IPS DF 4.7 (cell line): Measurements from ENCODE around the gene LMNTD1.

Source experiments
- DNase-seq: peaks from one replicate; pipeline ENCODE4 v3.0.0-alpha.2; 2013; ENCODE audit warnings: low spot score; ENCODE audit errors: extremely low read depth

The LMNTD1 gene

DNA sequence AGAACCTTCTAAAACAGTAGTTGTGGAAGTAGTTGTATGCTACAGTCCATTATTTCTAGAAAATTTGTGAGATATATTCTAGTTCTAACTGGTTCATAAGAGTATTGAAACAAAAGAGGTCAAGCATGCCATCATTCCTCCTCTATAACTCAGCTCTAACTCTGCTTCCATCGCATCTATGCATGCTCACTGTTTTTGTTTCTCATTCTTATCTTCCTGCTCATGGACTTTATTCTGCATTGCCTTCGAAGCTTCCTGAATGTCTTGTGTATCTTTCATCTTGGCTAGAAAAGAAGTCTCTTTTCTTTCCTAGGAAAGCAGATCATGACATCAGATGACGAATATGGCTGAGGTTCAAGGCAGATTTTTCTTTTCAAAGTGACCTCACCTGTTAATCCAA lies 402 bp downstream of the LMNTD1 start:
- no peak for DNase-seq

DNA sequence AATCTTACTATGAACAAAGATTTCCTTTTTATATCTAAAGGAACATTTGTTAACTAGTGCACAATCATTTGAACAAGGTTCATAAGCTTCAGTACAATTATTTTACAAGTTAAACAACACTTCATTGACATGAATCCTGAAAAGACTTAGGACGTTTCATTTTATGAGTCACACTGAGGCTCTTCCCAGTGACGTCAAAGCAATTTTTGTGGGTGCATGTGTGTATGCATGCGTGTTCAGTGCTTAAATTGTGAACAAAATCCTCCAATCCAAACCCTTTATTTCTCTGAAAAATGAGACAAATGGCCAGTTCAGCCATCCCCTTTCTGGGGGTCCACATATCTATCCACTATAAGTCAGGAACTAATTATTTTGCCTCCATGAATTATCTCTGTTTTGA lies 2.9 kb downstream of the LMNTD1 start:
- no peak for DNase-seq

- no peak for DNase-seq
These were observed 4.0 kb downstream of the LMNTD1 start for GRCh38 chr12:25549120-25549519.

GRCh38 chr12:25546318-25546717 lies 6.8 kb downstream of the LMNTD1 start:
- DNase-seq, result no peak

DNA sequence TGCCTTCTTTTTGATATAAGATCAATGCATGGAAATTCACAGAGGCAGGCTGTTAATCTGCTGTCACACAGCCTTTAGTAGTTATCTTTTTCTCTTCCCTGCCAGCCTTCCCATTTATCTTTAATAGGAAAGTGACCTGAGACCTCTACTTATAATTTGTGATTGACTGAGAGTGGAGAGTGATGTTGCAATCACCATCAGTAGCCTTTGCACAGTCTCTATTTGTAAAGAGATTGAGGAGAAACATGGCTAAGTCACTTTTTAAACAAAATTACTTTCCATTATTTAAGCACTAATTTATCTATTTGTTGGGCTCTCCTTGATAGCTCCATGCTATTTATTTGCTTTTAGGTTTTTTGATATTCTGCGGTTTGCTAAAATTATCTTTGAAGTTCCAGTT lies 19.9 kb downstream of the LMNTD1 start:
- no peak for DNase-seq

GRCh38 chr12:25531502-25532052 lies 21.5 kb downstream of the LMNTD1 start:
- DNase-seq, result no peak

DNA sequence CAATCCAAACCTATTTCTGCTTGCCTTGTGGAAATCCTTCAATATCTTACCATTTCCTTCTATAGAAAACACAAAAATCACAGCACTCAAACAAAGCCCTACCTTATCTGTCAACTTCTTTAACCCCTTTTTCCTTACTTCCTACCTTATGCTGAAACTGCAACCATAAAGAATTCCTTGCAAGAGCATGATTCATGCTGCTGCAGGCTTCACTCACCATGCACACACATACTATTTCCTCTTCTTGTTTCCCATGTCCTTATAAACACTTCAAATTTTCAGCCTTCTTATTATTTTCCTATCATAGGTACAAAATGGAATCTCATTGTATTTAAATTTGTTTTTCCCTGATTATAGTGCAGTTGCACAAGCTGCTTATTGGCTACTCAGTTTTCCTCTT lies 23.3 kb downstream of the LMNTD1 start:
- DNase-seq, result no peak

DNA sequence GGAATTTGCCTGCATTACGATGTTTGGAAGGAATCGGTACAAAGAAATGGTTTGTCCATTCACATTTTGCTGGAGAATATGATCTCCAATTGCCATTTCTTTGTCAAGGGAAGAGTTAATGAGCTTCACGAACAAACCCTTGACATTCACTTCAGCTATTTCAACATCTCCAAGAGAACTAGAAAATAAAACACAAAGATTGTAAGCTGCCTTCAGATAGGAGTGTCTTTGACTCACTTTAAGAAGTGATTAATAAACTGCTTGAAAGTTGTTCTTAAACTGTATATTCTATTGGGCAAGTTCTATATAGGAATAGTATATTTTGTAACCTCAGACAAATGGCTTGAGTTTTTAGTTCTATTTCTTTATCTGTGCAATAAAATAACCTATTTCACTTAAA lies 26.3 kb downstream of the LMNTD1 start:
- no peak for DNase-seq

DNA sequence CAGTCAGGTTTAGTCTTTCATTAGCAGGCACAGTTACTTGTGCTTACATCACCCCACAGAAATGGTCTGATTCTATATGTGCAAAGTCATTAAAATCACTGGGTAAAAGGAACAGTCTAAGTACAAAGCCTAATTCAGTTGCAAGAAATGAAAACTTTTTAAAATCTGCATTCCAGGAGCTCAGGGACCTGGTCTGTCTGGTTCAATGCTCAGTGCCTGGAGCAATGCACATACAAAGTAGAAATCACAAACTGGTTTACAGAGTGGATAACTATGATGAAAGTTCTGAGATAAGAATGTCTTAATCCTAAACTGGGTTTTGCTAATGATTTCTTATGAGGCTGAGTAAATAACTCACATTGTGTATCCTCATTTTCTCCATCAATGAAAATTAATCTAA lies 28.7 kb downstream of the LMNTD1 start:
- DNase-seq, result no peak

DNA sequence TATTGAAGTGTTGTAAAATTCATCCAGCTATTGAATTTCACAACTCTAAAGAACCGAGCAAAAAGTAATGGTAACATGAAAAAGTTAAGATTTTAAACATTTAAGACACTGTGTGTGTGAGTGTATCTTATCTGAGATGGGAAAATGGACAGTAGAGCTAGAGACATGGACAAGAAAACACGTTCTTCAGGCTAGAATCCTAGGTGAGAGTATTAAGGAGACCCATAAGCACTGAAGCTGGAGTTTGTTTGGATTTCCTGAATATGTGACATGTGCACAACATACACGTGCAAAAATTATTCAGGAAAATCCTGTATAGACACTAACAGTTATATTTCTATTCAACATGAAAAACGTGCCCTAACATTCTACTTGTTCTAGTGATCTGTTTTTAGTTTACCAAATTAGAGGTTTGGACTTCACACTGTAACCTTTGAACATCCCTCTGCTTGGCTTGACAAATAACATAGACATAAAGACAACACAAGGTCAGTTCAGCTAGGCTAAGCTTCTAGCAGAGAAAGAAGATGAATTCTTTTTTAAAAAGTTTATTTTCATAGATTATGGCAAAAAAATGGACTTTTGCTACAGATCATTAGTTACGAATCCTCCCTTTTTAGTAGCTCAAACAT lies 31.3 kb downstream of the LMNTD1 start:
- DNase-seq, result no peak

DNA sequence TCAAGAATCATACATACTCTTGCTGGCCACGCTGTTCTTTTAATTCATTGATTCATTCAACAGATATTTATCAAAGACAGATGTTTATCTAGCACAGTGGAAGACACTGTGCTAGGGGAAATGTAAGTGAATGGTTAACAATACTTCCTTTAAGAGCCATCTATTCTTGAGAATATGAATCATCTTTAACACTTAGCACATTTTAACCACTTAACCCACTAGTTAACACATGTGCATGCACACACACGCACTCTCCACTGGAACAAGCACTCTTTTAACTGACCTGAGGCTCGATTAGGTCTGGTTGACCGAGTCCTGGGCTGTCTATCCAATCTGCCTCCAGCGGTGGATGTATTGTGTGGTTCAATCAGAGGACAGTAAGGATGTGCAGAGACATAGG lies 34.6 kb downstream of the LMNTD1 start:
- DNase-seq, result no peak

GRCh38 chr12:25504744-25505143 lies 48.3 kb downstream of the LMNTD1 start:
- no peak for DNase-seq

- no peak for DNase-seq
These were observed 49.4 kb downstream of the LMNTD1 start for GRCh38 chr12:25503666-25504065.

GRCh38 chr12:25502596-25502995 lies 50.5 kb downstream of the LMNTD1 start:
- no peak for DNase-seq

DNA sequence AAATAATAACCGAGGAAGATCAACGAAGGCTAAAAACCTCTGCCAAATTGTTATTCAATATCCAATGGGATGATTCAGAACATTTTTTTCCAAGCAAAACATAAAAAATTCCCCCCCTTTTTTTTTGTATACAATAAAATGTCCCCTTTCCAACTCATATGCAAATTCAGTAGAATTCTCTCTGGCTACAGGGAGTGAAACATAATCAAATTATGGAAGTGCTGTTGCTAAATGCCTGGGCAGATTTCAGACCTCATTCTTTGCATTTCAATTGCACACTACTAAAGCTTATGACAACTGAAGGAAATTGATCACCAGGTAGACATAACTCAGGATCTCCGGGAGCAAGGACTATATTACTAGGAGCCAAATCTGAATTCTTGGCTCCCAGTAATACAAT lies 51.0 kb downstream of the LMNTD1 start:
- no peak for DNase-seq

DNA sequence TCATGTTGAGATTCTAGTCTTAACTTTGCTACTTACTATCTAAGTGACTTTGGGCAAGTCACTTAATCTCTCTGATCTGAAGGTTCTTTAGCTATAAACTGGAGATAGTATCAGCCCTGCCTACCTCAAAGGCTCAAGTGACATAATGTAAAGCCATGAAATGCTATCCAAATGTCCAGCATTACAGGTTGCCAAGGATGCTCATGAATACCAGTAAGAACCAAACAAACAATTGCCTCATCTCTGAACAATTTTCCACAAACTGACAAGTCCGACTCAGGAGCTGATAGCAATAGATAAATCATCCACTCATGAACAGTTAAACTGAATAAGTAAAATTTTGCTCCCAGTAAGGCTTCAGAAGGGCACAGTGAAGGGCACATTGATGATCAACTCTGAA lies 51.5 kb downstream of the LMNTD1 start:
- DNase-seq, result no peak

DNA sequence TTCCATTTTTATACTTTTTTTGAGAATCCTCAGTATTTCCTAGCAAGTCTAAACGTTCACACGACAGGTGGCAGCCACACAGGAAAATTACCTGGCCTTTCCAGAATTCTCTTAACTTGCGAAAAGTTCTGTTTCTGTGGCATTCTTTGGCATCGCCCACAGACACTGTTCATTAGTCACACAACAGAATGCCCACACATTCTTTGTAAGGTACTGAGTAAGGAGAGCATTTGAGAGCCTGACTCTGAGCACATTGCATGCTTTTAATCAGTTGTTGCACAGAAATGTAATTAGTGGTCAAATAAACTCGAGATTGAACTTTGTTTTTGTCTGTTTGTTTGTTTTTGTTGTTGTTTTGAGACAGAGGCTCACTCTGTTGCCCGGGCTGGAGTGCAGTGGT lies 52.4 kb downstream of the LMNTD1 start:
- no peak for DNase-seq

DNA sequence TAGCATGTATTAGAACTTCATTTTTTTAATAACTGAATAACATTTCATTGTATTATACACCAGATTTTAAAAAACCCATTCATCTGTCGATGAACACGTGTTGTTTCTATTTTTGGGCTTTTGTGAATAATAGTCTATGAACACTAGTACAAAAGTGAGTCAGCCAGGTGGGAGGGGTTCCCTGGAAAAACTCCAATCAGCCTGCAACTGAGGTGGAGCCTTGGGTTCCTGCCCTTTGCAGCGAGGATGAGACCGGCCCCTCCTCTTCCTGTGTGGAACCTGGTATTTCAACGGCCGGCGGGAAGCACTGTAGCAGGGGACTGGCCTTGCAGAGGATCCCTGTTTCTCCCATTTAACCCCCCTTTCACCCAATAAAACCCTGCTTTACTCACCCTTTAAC lies 56.1 kb downstream of the LMNTD1 start:
- DNase-seq, result no peak

GRCh38 chr12:25496098-25496587 lies 56.9 kb downstream of the LMNTD1 start:
- DNase-seq, result no peak

DNA sequence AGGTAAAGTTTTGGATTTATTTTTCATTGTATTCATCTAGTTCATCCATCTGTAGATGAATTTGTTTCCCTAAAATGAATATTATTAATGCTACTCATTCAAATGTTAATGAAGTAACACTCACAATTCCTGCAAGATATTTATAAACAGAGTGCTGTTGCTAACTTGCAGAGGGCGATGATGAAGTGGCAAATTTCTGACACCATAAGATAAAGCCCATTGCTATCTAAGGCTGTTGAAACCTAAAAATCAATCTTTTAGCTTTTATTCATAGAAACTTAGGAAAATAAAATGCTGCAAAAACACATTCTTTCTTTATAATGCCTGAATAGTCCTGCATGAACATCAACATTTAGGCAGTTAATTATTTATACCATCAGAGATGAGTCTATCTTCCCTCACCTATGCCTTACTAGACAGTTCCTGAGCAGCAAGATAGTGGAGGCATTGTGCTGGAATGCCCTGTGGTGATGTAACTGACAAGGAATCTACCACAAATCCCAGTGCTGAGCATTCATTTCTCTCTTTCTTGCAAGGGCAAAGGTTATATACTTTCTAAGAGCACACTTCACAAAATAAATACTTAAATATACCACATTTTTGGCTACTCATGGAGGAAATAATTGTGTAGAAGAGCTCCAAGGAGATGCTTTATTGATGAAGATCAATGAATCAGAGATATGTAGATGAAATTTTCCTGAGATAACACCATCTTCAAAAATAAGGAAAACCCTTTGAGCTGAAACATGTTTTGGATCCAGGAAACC lies 57.6 kb downstream of the LMNTD1 start:
- no peak for DNase-seq

DNA sequence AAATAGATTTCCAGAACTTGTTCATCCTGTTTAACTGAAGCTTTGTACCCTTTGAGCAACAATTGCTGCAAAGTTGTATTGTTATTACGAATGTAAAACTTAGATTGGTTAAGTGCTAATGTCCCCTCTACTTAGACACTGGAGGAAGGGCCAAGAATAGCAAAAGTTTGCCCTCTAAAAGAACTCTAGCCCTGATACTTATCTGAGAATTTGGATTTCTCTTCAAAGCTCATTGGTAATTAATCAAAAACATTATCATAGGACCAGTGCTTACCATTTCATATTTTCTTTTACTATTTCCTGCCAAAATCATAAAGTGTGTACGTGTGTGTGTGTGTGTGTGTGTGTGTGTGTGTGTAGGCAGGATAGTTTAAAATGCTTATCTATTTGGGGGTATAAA lies 58.2 kb downstream of the LMNTD1 start:
- DNase-seq, result no peak

- DNase-seq, result no peak
These were observed 59.4 kb downstream of the LMNTD1 start for GRCh38 chr12:25493682-25494081.
